Testis (tissue), 2 donors: ENCODE results near the gene PDE4B.

ENCODE experiments used
- POLR2A ChIP-seq: fragments of 450-650 bp; IDR thresholded peaks from one replicate; pipeline ENCODE4 v1.6.1; 2017; ENCODE audit warnings: antibody characterized with exemption, mild to moderate bottlenecking, moderate library complexity
- TF ChIP-seq, protein P1 (sequence below), 3 experiments: fragments of 450-650 bp in 2 of 3; fragments of 200-600 bp in 1 of 3; sonication (generic) in 1 of 3; IDR thresholded peaks; one replicate each; pipeline ENCODE4 v1.5.1; 2016 to 2019; ENCODE audit warnings: antibody characterized with exemption in 3 of 3, mild to moderate bottlenecking in 2 of 3, moderate library complexity in 1 of 3

DNA sequence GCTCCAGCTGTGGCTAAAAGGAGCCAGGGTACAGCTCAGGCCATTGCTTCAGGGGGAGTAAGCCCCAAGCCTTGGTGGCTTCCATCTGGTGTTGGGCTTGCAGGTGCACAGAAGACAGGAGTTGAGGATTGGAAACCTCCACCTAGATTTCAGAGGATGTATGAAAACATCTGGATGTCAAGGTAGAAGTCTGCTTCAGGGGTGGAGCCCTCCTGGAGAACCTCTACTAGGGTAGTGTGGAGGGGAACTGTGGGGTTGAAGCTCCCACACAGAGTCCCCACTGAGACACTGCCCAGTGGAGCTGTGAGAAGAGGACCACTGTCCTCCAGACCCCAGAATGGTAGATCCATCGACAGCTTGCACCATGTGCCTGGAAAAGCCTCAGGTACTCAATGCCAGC is 183.0 kb downstream of the PDE4B start:
- TF ChIP-seq, protein P1, sequence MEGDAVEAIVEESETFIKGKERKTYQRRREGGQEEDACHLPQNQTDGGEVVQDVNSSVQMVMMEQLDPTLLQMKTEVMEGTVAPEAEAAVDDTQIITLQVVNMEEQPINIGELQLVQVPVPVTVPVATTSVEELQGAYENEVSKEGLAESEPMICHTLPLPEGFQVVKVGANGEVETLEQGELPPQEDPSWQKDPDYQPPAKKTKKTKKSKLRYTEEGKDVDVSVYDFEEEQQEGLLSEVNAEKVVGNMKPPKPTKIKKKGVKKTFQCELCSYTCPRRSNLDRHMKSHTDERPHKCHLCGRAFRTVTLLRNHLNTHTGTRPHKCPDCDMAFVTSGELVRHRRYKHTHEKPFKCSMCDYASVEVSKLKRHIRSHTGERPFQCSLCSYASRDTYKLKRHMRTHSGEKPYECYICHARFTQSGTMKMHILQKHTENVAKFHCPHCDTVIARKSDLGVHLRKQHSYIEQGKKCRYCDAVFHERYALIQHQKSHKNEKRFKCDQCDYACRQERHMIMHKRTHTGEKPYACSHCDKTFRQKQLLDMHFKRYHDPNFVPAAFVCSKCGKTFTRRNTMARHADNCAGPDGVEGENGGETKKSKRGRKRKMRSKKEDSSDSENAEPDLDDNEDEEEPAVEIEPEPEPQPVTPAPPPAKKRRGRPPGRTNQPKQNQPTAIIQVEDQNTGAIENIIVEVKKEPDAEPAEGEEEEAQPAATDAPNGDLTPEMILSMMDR (IDR thresholded peaks at IDR 0.05) = no peak
- no peak for TF ChIP-seq POLR2A
